ENCODE data around the gene OR5C1.
"Not testable (repeated sequence)": the region's sequence is repeated elsewhere in the genome, so short reads cannot be mapped to it uniquely, and the experiment has no call there.

Gene OR5C1

GRCh38 chr9:122832194-122832593, 43.5 kb downstream of the OR5C1 start:
- Histone ChIP-seq H3K27me3 (ENCODE audit: control insufficient read depth, insufficient read depth, low read length) (no peaks in the 10 kb centered on the region), H3K4me1 (peaks cover 3% of the 10 kb centered on the region), H3K9me3 (ENCODE audit: control insufficient read depth, low read length) (no peaks in the 10 kb centered on the region), H2AFZ (no peak overlapping the region), H3K4me2 (ENCODE audit: low read length) (no peak overlapping the region), H3K36me3 (ENCODE audit: control insufficient read depth, insufficient read depth, low read length) (no peaks in the 10 kb centered on the region), H3K27ac (no peak overlapping the region), H3K79me2 (no peaks in the 10 kb centered on the region), H3K9ac (no peak overlapping the region), H3K4me3 (ENCODE audit: low read depth, low read length) (no peak overlapping the region)
- TF ChIP-seq, protein P1, sequence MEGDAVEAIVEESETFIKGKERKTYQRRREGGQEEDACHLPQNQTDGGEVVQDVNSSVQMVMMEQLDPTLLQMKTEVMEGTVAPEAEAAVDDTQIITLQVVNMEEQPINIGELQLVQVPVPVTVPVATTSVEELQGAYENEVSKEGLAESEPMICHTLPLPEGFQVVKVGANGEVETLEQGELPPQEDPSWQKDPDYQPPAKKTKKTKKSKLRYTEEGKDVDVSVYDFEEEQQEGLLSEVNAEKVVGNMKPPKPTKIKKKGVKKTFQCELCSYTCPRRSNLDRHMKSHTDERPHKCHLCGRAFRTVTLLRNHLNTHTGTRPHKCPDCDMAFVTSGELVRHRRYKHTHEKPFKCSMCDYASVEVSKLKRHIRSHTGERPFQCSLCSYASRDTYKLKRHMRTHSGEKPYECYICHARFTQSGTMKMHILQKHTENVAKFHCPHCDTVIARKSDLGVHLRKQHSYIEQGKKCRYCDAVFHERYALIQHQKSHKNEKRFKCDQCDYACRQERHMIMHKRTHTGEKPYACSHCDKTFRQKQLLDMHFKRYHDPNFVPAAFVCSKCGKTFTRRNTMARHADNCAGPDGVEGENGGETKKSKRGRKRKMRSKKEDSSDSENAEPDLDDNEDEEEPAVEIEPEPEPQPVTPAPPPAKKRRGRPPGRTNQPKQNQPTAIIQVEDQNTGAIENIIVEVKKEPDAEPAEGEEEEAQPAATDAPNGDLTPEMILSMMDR (IDR thresholded peaks at IDR 0.05): no peak

DNA sequence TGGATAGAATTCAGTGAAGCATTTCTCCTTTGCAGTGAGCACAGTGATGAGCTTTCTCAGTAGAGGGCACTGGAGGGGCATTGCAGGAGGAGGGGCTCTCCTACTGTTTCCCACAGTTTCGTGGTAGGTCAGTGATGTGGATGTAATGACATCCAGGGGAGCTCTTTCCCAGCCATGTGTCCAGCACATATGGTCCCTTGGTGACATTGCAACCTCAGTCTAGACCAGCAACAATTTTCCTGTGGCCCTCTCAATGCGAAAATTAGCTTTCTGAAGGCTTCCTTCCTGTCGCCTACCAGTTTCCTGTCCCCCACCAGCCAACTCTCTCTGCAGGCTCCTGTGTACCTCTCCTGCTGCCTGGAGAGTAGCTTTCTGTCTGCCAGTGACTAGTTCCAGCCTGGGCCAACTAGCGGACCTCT, 46.6 kb downstream of the OR5C1 start:
- TF ChIP-seq, protein P1 (IDR thresholded peaks at IDR 0.05): no peak
- no peaks in the 10 kb centered on the region for H3K79me2 ChIP-seq
- no peak overlapping the region for H3K4me3 ChIP-seq (ENCODE audit: low read depth, low read length)
- no peaks in the 10 kb centered on the region for H3K36me3 ChIP-seq (ENCODE audit: control insufficient read depth, insufficient read depth, low read length)
- H2AFZ ChIP-seq: no peak overlapping the region
- no peaks in the 10 kb centered on the region for H3K9me3 ChIP-seq (ENCODE audit: control insufficient read depth, low read length)
- no peaks in the 10 kb centered on the region for H3K27me3 ChIP-seq (ENCODE audit: control insufficient read depth, insufficient read depth, low read length)
- no peak overlapping the region for H3K9ac ChIP-seq
- H3K4me2 ChIP-seq (ENCODE audit: low read length): no peak overlapping the region
- no peak overlapping the region for H3K27ac ChIP-seq
- H3K4me1 ChIP-seq: no peaks in the 10 kb centered on the region

DNA sequence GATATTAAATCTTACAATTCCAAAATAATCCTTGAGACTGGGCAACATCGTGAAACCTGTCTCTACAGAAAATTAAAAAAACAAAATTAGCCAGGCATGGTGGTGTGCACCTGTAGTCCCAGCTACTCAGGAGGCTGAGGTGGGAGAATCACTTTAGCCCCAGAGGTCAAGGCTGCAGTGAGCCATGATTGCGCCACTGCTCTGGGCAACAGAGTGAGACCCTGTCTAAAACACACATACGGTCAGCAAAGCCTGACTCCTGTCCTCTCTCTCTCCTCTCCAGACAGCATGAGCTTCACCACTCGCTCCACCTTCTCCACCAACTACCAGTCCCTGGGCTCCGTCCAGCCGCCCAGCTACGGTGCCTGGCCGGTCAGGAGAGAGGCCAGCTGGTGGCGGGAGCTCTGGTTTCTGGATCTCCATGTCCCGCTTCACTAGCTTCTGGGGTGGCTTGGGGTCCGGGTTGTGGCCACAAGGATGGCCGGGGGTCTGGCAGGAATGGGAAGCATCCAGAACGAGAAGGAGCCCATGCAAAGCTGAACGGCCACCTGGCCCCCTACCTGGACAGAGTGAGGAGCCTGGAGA, 48.6 kb downstream of the OR5C1 start:
- Histone ChIP-seq H3K9me3 (ENCODE audit: control insufficient read depth, low read length) (no peaks in the 10 kb centered on the region), H2AFZ (no peak overlapping the region), H3K79me2 (no peaks in the 10 kb centered on the region), H3K4me3 (ENCODE audit: low read depth, low read length) (no peak overlapping the region), H3K4me2 (ENCODE audit: low read length) (no peak overlapping the region), H3K27me3 (ENCODE audit: control insufficient read depth, insufficient read depth, low read length) (no peaks in the 10 kb centered on the region), H3K27ac (no peak overlapping the region), H3K9ac (no peak overlapping the region), H3K4me1 (no peaks in the 10 kb centered on the region), H3K36me3 (ENCODE audit: control insufficient read depth, insufficient read depth, low read length) (no peaks in the 10 kb centered on the region)
- TF ChIP-seq, protein P1 (IDR thresholded peaks at IDR 0.05): no peak

DNA sequence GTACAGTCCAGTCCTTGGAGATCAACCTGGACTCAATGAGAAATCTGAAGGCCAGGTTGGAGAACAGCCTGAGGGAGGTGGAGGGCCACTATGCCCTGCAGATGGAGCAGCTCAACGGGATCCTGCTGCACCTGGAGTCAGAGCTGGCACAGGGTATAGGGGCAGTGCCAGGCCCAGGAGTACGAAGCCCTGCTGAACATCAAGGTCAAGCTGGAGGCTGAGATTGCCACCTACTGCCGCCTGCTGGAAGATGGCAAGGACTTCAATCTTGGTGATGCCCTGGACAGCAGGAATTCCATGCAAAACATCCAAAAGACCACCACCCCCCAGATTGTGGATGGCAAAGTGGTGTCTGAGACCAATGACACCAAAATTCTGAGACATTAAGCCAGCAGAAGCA, 49.7 kb downstream of the OR5C1 start:
- not testable (repeated sequence) for H3K36me3 ChIP-seq (ENCODE audit: control insufficient read depth, insufficient read depth, low read length); H3K9ac ChIP-seq; H3K4me1 ChIP-seq; H3K9me3 ChIP-seq (ENCODE audit: control insufficient read depth, low read length); H3K4me3 ChIP-seq (ENCODE audit: low read depth, low read length); H3K4me2 ChIP-seq (ENCODE audit: low read length); H3K79me2 ChIP-seq; H2AFZ ChIP-seq; H3K27ac ChIP-seq; H3K27me3 ChIP-seq (ENCODE audit: control insufficient read depth, insufficient read depth, low read length)

Data from parathyroid adenoma (tissue), 2 donors.